Measurements from ENCODE around the gene ARHGDIG. TPM values are rescaled to one million over a fixed set of nuclear protein-coding genes. Genes with fewer than 3 reads are reported as not detected.
"Not testable (repeated sequence)": the region's sequence is repeated elsewhere in the genome, so short reads cannot be mapped to it uniquely, and the experiment has no call there.

Gene ARHGDIG
- total RNA-seq, 1 donor from 2014 or later: 0.29 TPM

- no peak for DNase-seq (ENCODE audit: low read depth)
- no peak for TF ChIP-seq CTCF (conservative IDR thresholded peaks at IDR 0.05; ENCODE audit: low read depth, low read length)
- H3K4me3 ChIP-seq (ENCODE audit: low read depth, low read length): no peak overlapping the region
Observed at GRCh38 chr16:263944-264343, 16.4 kb upstream of the ARHGDIG start.

DNA sequence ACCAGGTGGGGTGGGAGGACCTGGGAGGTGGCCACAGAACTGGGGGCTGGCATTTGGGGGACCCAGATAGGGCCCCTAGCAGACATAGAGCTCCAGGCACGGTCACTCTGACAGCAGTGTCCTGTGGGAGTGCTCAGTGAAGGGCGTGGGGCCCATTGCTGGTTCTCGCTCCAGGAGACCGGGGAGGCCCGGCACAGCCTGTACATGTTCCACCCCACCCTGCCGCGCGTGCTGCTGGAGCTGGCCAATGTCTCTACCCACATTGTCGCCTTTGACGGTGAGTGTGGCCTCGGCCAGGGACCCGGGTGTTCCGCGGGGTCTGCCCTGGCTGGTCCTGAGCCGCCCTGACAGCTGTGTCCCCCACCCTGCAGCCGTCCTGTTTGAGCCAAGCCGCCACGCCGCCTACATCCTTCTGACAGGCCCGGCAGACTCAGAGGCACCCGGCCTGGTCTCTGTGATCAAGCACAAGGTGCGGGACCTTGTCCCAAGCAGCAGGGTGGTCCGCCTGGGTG is 15.9 kb upstream of the ARHGDIG start:
- no peak for TF ChIP-seq CTCF (conservative IDR thresholded peaks at IDR 0.05; ENCODE audit: low read depth, low read length)
- no peak overlapping the region for H3K4me3 ChIP-seq (ENCODE audit: low read depth, low read length)
- DNase-seq (ENCODE audit: low read depth): no peak

- no peak for TF ChIP-seq CTCF (conservative IDR thresholded peaks at IDR 0.05; ENCODE audit: low read depth, low read length)
- no peak overlapping the region for H3K4me3 ChIP-seq (ENCODE audit: low read depth, low read length)
- DNase-seq (ENCODE audit: low read depth): no peak
Observed at GRCh38 chr16:265002-265529, 15.3 kb upstream of the ARHGDIG start.

DNA sequence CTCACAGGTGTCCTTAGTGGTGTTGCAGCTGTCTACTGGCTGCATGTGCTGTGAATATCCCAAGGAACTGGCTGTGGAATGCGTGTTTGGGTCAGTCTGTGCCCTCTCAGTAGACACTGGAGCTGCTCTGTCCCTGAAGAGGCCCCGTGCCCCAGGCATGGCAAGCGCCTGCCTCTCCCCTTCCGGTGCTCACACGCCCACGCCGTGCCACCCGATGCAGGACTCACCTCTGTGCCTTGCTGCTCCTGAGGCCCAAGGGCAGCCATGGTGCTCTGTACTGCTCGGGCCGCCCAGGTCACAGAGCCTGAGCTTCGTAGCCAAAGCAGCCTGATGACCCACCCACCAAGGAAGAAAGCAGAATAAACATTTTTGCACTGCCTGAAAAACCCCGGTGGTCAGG is 14.7 kb upstream of the ARHGDIG start:
- no peak for TF ChIP-seq CTCF (conservative IDR thresholded peaks at IDR 0.05; ENCODE audit: low read depth, low read length)
- DNase-seq (ENCODE audit: low read depth): no peak
- H3K4me3 ChIP-seq (ENCODE audit: low read depth, low read length): no peak overlapping the region

- no peak for TF ChIP-seq CTCF (conservative IDR thresholded peaks at IDR 0.05; ENCODE audit: low read depth, low read length)
- no peak for DNase-seq (ENCODE audit: low read depth)
Observed at GRCh38 chr16:266258-267164, 13.9 kb upstream of the ARHGDIG start.

GRCh38 chr16:267562-267961 is 12.8 kb upstream of the ARHGDIG start:
- not testable (repeated sequence) for DNase-seq (ENCODE audit: low read depth); H3K4me3 ChIP-seq (ENCODE audit: low read depth, low read length)

More at GRCh38 chr16:266258-267164, 13.9 kb upstream of the ARHGDIG start:
- no peak overlapping the region for H3K4me3 ChIP-seq (ENCODE audit: low read depth, low read length)

DNA sequence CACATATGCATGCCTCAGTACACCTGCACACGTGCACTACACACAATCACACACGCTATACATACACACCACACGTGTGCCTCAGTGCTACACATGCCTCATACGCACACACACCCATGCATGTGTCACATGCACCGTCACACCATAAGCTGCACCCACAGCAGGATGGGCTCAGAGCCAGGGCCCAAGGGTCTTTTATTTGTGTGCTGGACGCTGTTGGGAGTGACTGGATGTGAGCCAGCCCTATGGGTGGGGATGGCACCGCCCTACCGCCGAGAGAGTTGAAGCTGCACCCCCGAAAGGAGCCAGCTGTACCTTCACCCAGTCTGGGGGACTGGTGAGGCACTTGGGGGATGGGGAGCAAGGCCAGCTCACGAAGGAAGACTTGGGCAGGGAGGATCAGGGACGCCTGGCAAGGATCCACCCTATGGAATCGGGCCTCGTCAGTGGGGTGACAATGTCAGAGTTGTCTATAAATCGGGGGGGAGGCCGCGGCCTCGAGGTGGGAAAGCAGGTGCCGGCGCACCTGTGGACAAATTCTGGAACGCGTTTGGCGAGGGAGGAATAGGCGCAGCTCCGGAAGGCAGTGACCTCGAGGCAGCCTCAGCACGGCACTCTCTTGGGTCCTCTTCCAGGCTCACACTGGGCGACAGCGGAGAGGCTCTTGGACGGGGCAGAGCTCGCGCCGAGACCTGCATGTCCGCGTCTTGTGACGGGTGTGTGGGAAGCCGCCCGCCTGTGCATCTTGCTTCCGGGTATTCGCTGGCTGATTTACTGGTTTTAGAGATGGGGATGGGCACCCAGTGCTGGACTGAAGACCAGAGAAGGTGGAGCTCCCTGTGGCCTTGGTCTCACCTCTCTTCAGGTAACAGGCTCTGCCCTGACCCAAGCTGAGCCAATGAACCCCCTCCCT is 12.0 kb upstream of the ARHGDIG start:
- no peak for DNase-seq (ENCODE audit: low read depth)
- no peak for TF ChIP-seq CTCF (conservative IDR thresholded peaks at IDR 0.05; ENCODE audit: low read depth, low read length)
- no peak overlapping the region for H3K4me3 ChIP-seq (ENCODE audit: low read depth, low read length)
